NCI-H2196 treated with DMSO at 0.1 percent for 48 hours (cell line): ENCODE data around the gene ALS2CL.
"Not testable (repeated sequence)": the region's sequence is repeated elsewhere in the genome, so short reads cannot be mapped to it uniquely, and the experiment has no call there.

ENCODE experiments used
- DNase-seq: peaks from one replicate; lab custom pipeline; 2025; ENCODE audit not compliant: unreplicated experiment; lab: John Stamatoyannopoulos, UW

The ALS2CL gene, protein sequence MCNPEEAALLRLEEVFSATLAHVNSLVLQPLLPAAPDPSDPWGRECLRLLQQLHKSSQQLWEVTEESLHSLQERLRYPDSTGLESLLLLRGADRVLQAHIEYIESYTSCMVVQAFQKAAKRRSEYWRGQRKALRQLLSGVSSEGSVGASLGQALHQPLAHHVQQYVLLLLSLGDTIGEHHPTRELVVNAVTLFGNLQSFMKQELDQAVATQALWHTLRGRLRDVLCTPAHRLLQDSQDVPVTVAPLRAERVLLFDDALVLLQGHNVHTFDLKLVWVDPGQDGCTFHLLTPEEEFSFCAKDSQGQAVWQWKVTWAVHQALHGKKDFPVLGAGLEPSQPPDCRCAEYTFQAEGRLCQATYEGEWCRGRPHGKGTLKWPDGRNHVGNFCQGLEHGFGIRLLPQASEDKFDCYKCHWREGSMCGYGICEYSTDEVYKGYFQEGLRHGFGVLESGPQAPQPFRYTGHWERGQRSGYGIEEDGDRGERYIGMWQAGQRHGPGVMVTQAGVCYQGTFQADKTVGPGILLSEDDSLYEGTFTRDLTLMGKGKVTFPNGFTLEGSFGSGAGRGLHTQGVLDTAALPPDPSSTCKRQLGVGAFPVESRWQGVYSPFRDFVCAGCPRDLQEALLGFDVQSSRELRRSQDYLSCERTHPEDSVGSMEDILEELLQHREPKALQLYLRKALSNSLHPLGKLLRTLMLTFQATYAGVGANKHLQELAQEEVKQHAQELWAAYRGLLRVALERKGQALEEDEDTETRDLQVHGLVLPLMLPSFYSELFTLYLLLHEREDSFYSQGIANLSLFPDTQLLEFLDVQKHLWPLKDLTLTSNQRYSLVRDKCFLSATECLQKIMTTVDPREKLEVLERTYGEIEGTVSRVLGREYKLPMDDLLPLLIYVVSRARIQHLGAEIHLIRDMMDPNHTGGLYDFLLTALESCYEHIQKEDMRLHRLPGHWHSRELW

DNA sequence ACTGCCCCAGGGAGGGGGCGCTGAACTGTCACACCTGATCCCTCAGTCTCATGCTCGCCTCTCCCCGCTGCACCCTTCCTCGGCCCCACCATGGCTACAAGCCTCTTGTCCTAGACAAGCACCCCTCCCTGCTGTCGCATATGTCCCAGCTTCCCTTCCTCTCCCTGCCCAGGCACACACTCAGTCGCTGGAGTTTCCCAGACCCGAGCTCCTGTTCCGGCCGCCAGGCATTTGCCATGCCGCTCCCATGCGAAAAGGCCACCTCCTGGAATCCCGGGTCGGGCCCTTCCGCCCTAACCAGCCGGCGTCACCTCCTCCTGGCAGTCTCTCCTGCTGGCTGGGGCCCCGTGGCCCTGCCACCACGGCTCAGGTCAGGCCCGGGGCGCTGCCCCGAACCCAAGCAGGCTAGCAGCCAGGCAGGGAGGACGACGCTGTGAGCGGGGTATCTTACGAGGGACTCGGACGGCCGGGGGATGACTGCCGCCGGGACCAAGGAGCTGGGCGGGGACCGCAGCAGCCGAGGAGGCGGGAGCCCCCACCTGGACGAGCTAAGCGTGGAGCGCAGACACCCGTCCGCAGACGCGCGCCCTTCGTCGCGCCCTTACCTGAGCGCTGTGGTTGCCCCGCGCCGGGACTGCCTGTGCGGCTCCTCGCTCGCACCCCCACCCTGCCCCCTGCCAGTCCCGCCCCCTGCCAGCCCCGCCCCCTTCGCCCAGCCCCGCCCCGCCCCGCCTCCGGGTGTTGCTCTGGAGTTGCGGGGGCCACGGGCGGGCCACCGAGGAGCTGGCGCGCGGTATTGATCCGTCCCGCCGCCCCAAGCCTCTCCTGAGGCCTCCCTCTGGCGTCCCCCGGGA, at the start of gene ALS2CL:
TSS of gene ALS2CL (minus strand) at position 642 of the 854 bp plus-strand sequence. CDS start 4,239 bp downstream, outside the sequence.
- no peak for DNase-seq

DNA sequence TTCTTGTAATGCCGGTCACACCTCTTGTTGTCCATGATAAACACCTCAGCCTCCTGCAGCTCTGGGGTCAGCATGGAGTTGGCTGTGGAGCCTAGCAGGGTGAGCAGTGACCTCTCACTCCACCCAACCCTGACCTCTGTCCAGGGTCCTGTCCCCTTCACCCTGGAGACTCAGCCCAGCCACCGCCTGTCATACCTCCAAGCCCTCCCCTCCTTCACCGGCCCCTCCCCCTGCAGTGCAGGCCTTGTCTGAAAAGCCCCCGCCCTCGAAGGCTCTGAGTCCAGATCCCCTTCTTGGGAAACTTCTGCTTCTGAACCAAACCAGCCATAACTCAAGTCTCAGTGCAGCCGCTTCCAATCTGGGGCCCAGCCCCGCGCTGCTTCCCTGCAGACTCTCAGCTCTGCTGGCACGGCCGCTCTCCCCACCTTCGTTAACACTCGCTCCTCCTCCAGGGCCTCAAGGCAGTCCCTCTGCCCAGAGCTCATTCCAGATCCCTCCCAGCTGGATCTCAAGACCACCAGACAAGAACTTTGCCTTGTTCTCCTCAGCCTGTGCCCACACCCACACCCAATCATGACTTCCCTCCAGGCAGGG, 49.6 kb upstream of the ALS2CL start:
- DNase-seq: no peak

DNA sequence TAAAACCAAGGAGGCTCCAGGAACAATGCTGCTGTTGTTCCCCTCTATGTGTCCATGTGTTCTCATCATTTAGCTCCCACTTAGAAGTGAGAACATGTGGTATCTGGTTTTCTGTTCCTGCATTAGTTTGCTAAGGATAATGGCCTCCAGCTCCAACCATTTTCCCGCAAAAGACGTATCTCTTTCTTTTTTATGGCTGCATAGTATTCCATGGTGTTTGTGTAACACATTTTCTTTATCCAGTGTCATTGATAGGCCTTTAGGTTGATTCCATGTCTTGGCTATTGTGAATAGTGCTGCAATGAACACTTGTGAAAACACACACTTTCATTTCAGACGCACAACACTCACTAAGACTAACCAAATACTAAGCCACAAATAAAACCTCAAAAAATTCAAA, 46.1 kb upstream of the ALS2CL start:
- not testable (repeated sequence) for DNase-seq

DNA sequence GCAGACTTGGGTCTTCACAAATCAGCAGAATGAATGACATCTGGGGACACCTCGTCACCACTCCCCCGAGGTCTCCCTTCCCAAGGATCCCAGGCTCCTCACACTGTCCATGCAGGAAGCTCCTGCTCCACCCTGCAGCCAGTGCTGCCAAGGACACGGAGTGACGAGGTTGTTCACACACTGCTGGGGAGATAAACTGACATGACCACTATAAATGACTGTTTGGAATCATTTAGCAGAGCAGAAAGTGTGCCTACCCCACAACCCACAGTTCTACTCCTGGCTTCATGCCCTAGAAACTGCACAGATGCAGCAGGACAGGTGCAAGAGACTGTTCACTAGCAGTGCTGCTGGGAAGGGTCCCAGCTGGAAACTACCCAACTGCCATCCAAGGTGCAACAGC, 43.9 kb upstream of the ALS2CL start:
- no peak for DNase-seq

DNA sequence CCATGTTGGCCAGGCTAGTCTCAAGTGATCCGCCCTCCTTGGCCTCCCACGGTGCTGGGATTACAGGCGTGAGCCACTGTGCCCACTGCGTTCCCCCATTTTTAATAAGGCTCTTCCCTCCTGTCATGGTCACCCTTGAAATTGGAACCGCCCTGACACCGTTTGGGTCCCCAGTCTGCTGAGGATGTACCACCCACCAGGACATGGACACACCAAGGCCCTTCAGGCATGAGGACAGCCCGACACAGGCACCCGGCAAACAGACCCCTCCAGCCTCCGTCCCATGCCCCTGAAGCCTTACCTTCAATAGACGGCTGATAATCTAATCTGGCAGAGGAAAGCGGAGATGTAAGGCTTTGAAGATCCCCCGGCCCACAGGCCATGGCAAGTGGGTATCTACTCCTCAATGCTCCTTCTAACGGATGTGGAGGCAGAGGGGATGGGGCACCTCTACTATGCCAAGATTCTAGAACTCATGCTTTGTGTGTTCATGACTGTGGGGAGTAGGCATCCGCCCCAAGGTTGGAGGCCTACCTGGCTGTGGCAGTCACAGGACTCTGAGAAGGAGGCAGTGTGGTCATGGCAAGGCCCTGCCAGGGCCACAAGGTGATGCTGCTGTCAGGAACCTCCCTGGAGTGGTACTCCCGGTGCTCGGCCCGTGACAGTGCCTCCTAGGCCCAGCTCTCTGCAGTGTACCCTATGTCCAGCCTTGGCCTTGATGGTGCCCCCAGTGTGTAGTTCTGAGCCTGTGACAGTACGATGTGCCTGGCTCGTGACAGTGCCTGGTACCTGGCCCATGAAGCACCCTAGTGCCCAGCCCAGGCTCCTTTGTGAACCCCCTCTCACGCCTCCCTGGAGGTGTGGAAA, 42.8 kb upstream of the ALS2CL start:
- DNase-seq: no peak

DNA sequence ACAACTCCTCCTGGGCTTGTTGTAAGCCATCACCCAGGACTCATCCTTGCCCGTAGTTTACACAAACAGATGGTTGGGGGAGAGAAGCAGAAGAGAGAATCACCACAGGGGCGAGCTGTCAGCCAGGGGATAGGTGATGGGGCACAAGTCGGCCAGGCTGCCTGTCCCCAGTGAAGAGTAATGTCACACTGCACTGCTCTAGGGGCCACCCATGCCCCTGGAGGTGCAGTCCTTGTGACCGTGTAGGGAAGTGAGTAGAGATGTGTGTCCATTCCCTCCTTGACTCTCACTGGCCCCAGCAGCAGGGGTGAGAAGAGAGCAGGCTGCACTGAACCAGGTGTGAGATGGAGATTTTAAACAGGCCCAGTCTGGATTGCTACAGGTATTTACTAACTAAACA, 41.3 kb upstream of the ALS2CL start:
- DNase-seq: no peak

DNA sequence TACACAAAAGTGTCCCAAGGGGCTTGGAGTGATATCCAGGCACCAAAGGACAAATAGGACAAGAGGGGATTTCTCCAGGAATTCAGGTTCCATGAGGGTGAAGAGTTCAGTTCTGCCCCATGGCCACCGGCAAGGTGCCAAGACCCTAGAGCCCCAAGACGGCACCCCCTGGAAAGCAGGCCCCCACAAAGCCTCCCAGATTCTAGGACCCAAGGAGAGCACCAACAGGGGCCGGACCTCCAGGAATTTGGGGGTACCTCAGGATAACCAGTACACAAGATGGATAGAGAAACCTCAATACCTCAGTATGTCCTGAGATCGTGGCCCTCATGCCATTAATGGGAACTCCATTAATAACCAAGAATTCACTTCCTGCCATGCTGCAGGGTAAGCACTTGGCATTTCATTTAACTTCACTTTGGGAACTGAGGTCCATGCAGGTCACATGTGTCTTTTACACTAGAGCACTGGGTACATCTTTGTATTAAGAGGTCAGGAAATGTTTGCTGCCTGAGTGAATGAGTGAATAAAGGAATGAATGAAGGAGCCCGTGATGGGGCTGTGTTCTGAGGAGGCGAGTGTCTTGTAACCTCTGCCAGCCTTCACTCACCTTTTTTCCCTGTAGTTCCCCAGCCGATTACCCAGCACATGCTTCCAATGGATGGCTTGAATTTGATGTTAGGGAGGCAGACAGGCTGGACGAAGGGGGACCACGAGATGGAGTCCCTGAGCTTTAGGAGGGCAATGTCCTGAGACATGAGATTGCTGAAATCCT, 39.7 kb upstream of the ALS2CL start:
- DNase-seq: no peak

DNA sequence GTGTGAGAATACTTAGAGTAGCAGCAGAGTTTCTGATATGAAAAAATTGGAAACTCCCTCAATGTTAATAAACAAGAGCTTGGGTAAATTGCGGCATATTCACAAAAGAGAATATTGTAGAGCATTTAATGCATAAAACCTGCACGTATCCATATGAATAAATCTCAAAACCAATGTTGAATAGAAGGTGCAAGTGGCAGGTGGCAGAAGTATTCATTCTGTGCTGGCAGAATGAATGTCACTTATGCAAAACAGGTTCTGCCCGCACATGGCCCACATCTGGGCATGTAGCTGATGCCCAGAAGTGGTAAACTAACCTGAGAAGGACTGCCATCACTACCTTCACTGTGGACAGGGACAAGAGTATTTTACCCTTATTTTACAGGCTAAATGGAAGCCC, 38.3 kb upstream of the ALS2CL start:
- DNase-seq: no peak

DNA sequence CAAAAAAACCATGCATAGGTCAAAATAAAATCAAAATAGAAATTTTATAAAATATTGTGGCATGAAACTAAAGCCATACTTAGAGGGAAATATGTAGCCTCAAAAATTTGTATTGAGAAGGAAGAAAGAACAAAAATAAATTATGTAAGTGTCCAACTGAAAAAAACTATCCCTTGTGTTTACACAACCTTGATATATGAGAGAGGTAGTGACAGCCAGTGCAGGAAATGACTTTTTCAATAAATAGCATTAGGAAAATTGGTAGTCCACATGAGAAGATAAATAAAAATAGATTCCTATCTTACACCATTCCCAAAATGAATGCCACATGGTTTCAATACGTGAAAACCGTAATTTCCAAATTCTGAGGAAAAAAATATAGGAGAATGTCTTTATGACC, 37.3 kb upstream of the ALS2CL start:
- DNase-seq: no peak

DNA sequence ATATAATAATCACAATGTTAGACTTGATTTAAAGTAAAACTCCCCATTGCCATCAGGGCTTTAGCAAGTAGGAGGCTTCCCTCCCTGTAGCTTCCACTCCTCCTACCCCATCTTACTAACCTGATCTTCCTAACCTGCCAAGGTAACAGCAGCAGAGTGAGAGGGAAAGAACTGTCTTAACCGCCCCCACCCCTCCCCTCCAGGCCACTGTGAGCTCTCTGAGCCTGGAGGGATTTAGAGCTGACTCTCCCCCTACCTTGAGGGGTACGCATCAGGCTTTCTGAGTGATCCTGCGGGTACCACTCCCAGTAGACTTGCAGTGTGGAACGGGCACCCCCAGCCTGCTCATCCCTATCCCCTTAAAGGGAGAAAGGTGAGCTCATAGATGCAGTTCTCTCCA, 35.6 kb upstream of the ALS2CL start:
- no peak for DNase-seq

DNA sequence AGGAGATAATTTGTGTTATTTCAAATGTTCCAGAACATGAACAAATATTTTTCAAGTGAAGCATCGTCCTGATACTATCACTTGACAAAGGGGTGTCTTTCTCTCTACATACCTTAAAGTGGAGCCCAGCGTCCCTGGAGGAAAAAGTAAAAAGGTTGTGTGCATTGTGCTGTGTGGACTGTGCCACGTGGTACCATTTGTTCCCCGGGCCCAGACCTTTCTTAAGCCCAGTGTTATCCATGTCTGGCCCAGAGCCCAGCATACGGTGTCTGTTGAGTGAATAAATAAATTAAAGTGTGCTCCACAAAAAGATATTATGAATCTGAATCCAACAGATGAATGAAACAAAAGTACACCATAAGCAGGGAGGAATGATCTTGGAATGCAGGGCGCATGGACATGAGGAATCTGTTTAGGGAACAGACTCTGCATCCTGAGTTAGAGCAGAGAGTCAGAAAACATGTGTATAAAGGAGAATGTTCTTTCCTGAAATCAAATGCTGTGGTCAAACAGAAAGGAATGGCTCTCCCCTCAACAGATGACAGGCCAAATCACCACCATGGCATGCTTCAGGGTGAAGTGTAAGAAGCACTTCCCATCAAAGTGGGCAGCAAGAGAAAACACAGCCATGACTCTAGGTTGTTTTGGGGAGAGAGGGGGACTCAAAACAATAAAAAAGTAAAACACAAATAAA, 32.3 kb upstream of the ALS2CL start:
- DNase-seq: no peak

DNA sequence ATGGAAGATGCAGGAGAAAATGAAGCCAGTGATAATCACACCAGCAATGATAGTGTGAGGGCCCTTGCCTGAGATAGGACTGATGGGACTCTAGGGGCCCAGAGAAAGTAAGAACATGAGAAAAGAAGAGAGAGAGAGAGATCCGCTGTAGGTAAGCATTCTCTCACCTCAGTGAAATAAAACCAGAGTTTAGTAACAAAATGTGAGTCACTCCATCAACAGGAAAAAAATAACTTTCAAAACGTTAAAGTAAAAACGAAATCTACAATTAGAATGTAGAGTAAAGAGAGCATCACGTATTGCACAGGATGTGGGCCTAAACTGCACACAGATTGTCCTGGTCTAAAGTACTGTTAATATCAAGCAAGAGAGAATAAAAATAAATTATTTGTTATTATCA, 30.9 kb upstream of the ALS2CL start:
- no peak for DNase-seq

DNA sequence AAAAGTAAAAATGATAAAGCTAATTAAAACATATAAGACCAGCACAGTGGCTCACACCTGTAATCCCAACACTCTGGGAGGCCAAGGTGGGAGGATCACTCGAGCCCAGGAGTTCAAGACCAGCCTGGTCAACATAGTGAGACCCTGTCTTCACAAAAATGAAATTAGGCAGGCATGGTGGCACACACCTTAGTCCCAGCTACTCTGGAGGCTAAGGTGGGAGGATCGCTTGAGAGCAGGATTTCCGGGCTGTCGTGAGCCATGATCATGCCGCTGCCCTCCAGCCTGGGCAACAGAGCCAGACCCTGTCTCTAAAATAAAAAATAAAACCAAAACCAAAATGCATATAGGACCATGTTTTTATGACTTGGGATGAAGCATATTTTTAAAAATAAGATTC, 29.0 kb upstream of the ALS2CL start:
- DNase-seq: no peak

DNA sequence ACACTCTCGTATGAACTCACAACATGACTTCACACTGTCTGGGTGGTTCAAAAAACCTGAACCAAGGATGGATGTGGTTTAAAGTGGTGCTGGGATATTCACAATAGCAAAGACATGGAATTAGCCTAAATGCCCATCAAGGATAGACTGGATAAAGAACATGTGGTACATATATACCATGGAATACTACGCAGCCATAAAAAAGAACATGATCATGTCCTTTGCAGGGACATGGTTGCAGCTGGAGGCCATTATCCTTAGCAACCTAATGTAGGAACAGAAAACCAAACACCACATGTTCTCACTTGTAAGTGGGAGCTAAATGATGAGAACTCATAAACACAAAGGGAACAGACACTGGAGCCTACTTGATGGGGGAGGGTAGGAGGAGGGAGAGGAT, 27.5 kb upstream of the ALS2CL start:
- DNase-seq: no peak

DNA sequence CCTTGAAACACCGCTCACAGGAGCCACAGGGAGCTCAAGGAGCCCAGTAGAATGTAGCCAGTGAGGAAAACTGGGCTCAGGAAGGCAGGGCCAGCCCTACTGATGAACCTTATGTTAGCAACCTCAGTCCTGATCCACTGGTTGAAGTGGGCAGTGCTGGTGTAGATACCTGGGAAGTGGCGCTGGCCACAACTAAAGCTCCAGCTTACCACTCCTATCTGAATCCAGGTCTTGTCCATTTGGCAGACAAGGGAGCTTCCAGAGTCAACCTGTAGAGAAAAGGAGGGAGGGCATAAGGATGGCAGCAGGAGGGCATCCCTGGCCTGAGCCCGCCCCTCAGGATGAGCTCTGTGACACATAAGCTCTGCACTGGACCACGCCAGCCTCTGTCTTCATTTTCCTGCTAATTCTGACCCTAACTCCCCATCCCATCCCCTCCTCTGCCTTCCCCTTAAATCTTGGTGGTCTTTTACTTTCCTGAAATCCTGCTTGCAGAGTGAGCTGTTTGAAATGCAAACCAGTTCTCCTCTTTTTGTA, 26.3 kb upstream of the ALS2CL start:
- no peak for DNase-seq

DNA sequence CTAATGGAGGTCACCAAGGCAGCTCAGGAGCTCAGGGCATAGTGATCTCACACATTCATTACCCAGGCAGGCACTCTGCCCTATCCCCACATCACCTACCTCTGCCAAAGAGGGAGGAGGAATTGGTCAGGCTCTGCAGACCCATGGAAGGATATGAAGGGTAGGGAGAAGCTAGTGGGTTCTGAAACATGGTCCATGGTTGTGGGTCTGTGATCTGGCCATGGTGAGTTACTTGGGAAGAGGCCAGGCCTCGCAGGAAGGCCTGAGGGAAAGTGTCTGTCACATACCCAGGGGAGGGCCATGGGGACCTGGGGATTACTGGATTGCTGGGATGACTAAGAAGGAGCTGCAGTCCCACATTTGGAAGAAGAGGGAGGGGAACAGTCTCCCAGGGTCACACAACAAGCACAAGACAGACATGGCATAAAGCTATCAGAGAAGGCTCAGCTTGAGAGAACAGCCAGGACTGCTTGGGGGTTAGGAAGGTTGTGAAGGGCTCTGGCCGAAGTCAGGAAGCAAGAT, 25.6 kb upstream of the ALS2CL start:
- DNase-seq: no peak

DNA sequence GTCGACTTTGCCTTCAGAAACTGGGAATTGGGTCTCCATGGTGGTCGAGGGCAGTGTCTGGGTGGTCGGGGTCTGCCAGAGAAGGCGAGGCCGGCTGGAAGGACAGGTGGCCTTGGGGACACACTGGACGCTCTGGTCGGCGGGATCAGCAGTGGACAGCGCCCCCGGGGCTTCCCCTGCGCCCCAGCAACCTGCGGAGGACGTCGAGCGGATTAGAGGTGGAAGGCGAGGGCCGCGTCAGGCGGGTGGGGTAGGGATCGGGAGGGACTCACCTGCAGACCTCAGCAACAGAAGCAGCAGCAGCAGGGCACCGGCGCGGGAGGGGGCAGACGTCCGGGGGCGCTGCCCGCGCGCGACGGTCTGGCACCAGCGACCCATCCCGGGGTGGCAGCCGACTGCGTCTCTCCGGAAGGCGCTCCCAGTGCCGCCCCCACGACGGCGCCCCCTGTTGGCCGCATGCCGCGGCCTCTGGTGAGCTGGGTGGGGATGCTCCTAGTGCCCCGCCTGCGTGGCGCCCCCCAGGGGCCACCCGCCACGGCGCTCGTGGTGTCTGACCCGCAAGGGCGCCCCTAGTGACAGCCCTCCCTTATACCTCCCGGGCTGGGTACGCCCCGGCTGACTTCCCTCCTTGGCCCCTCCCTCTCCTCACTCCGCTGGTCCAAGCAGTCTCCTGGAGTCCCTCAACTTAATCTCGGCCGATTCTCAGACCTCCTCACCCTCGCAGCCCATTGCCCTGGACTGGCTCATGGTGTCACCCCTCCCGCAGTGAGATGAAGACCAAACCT, 24.2 kb upstream of the ALS2CL start, which contains the start of gene PRSS50:
TSS of gene PRSS50 (minus strand) at position 423 of the 785 bp plus-strand sequence. CDS start at position 378, 45 bp downstream.
- no peak for DNase-seq
